ENCODE results near the gene TRMT112. TPM values are rescaled to one million over a fixed set of nuclear protein-coding genes. Genes with fewer than 3 reads are reported as not detected.

TRMT112 gene
- total RNA-seq (2014; rRNA removed; shearing (Covaris generic)): 471 and 628 TPM in 2 replicates
- 525 and 597 TPM in 2 replicates for polyA plus RNA-seq (2015; cell fraction: cytosol; rRNA removed)
- 199 and 226 TPM in 2 replicates for polyA plus RNA-seq (2015; cell fraction: nucleus; rRNA removed)

GRCh38 chr11:64317325-64317960 is at the start of gene TRMT112:
TSS of gene TRMT112 (minus strand) at chr11:64317559. CDS start at chr11:64317526, 33 bp downstream.
- DNase-seq (ENCODE audit: low read depth): peak; percentile 99

- no peak for DNase-seq (ENCODE audit: low read depth)
Measured at GRCh38 chr11:64366751-64367150, 49.4 kb upstream of the TRMT112 start.

- no peak for DNase-seq (ENCODE audit: low read depth)
Measured at GRCh38 chr11:64364911-64365310, 47.6 kb upstream of the TRMT112 start.

GRCh38 chr11:64364435-64364834 is 47.1 kb upstream of the TRMT112 start:
- DNase-seq (ENCODE audit: low read depth): no peak

- no peak for DNase-seq (ENCODE audit: low read depth)
Measured at GRCh38 chr11:64362339-64362738, 45.0 kb upstream of the TRMT112 start.

- no peak for DNase-seq (ENCODE audit: low read depth)
Measured at GRCh38 chr11:64361659-64362058, 44.3 kb upstream of the TRMT112 start.

- no peak for DNase-seq (ENCODE audit: low read depth)
Measured at GRCh38 chr11:64360448-64360921, 43.1 kb upstream of the TRMT112 start.

- no peak for DNase-seq (ENCODE audit: low read depth)
Measured at GRCh38 chr11:64359712-64360445, 42.5 kb upstream of the TRMT112 start.

GRCh38 chr11:64358907-64359711 is 41.8 kb upstream of the TRMT112 start, which contains the start of gene RPS6KA4:
TSS of gene RPS6KA4 (plus strand) at chr11:64359162. CDS start at chr11:64359236, 74 bp downstream.
- peak; percentile 60 for DNase-seq (ENCODE audit: low read depth)

GRCh38 chr11:64358536-64358906 is 41.2 kb upstream of the TRMT112 start:
- DNase-seq (ENCODE audit: low read depth): no peak

GRCh38 chr11:64357904-64358535 is 40.7 kb upstream of the TRMT112 start:
- peak; percentile 83 for DNase-seq (ENCODE audit: low read depth)

- DNase-seq (ENCODE audit: low read depth): no peak
Measured at GRCh38 chr11:64357446-64357845, 40.1 kb upstream of the TRMT112 start.

- peak; percentile 63 for DNase-seq (ENCODE audit: low read depth)
Measured at GRCh38 chr11:64356498-64357411, 39.4 kb upstream of the TRMT112 start.

GRCh38 chr11:64355078-64355940 is 38.0 kb upstream of the TRMT112 start:
- peak; percentile 88 for DNase-seq (ENCODE audit: low read depth)

GRCh38 chr11:64353715-64354506 is 36.6 kb upstream of the TRMT112 start:
- no peak for DNase-seq (ENCODE audit: low read depth)

GRCh38 chr11:64352995-64353714 is 35.8 kb upstream of the TRMT112 start:
- no peak for DNase-seq (ENCODE audit: low read depth)
